Right lobe of liver (tissue), 4 donors: Measurements from ENCODE around the gene C1QTNF1.

ENCODE experiments used
- POLR2A ChIP-seq: fragments of 450-650 bp; IDR thresholded peaks from one replicate; pipeline ENCODE4 v1.6.1; 2017; ENCODE audit warnings: antibody characterized with exemption, mild to moderate bottlenecking
- TF ChIP-seq, protein P1 (sequence below), 4 donors: fragments of 200-600 bp in 3 of 4; fragments of 450-650 bp in 1 of 4; IDR thresholded peaks; one replicate each; pipeline versions ENCODE4 v1.5.1 to v1.8.0; 2016 to 2022; ENCODE audit warnings: antibody characterized with exemption in 4 of 4, mild to moderate bottlenecking in 2 of 4
- donor health status: DM: no; HTN: no; CAD: no.
- donor health status: DM: no; HTN: no; CAD: no.
- donor health status: DM: no; HTN: yes; CAD: no.

DNA sequence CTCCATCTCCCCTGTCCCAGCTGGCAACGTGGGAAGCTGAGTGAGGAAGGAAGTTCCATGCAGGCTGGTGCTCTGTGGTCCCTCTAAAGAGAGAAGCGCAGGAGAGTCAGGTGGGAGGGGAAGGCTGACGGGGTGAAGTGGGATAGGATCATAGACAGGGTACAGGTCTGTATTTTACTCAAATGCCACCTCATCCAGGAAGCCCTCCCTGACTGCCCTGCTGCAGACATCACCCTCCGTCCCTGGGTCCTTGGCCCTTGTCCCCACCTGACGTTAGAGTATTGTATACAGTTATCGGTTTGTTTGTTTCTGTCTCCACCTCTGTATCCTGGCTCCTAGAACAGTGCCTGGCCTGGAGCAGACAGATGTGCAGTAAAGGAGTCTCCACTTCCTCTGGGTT is 26.1 kb upstream of the C1QTNF1 start:
- TF ChIP-seq, protein P1, sequence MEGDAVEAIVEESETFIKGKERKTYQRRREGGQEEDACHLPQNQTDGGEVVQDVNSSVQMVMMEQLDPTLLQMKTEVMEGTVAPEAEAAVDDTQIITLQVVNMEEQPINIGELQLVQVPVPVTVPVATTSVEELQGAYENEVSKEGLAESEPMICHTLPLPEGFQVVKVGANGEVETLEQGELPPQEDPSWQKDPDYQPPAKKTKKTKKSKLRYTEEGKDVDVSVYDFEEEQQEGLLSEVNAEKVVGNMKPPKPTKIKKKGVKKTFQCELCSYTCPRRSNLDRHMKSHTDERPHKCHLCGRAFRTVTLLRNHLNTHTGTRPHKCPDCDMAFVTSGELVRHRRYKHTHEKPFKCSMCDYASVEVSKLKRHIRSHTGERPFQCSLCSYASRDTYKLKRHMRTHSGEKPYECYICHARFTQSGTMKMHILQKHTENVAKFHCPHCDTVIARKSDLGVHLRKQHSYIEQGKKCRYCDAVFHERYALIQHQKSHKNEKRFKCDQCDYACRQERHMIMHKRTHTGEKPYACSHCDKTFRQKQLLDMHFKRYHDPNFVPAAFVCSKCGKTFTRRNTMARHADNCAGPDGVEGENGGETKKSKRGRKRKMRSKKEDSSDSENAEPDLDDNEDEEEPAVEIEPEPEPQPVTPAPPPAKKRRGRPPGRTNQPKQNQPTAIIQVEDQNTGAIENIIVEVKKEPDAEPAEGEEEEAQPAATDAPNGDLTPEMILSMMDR (IDR thresholded peaks at IDR 0.05), result no peak
- TF ChIP-seq POLR2A, result no peak
